Neural progenitor cell (in vitro differentiated cells): ENCODE results near the gene CD37. TPM values are rescaled to one million over a fixed set of nuclear protein-coding genes. Genes with fewer than 3 reads are reported as not detected.

ENCODE experiments used
- DNase-seq: peaks from one replicate; pipeline ENCODE4 v3.0.0-alpha.2; 2016; ENCODE audit warnings: low spot score
- H2AFZ ChIP-seq: fragments of 200-600 bp; sonication (generic); replicated peaks from 2 replicates; pipeline ENCODE4 v1.6.1; 2016; ENCODE audit warnings: antibody characterized with exemption
- H3F3A ChIP-seq: fragments of 200-600 bp; sonication (generic); 2 replicates; pipeline ENCODE4 v1.6.1; 2016; ENCODE audit warnings: antibody characterized with exemption, low read depth
- H3K27ac ChIP-seq: fragments of 200-600 bp; sonication (generic); 2 replicates; pipeline ENCODE4 v1.5.1; 2016; ENCODE audit warnings: mild to moderate bottlenecking
- H3K27me3 ChIP-seq: fragments of 200-600 bp; sonication (generic); 2 replicates; pipeline ENCODE4 v1.6.1; 2016; ENCODE audit warnings: mild to moderate bottlenecking, moderate library complexity
- H3K36me3 ChIP-seq: fragments of 200-600 bp; sonication (generic); 2 replicates; pipeline ENCODE4 v1.5.1; 2016
- H3K4me1 ChIP-seq: fragments of 200-600 bp; sonication (generic); 2 replicates; pipeline ENCODE4 v1.6.1; 2016; ENCODE audit warnings: mixed run types
- H3K4me2 ChIP-seq: fragments of 200-600 bp; sonication (generic); 2 replicates; pipeline ENCODE4 v1.6.1; 2016
- H3K4me3 ChIP-seq: fragments of 200-600 bp; sonication (generic); 2 replicates; pipeline ENCODE4 v1.5.1; 2016
- H3K79me2 ChIP-seq: fragments of 200-600 bp; sonication (generic); 2 replicates; pipeline ENCODE4 v1.6.1; 2016; ENCODE audit warnings: low read depth
- H3K9ac ChIP-seq: fragments of 200-600 bp; sonication (generic); 2 replicates; pipeline ENCODE4 v1.6.1; 2016
- H3K9me3 ChIP-seq: fragments of 200-600 bp; sonication (generic); 2 replicates; pipeline ENCODE4 v1.5.1; 2016; ENCODE audit warnings: low read depth
- H4K20me1 ChIP-seq: fragments of 200-600 bp; sonication (generic); 2 replicates; pipeline ENCODE4 v1.6.1; 2016; ENCODE audit warnings: low read depth
- H3K27ac Mint-ChIP-seq: 3 replicates; pipeline ENCODE4 v1.8.0; 2021; ENCODE audit warnings: mixed read lengths
- H3K27me3 Mint-ChIP-seq: 2 replicates; pipeline ENCODE4 v1.8.0; 2022; ENCODE audit warnings: low read depth, mild to moderate bottlenecking, inconsistent platforms, moderate library complexity, mixed read lengths; ENCODE audit not compliant: insufficient read depth
- H3K36me3 Mint-ChIP-seq: 3 replicates; pipeline ENCODE4 v1.8.0; 2021; ENCODE audit warnings: mixed read lengths
- H3K4me1 Mint-ChIP-seq: 3 replicates; pipeline ENCODE4 v1.8.0; 2021; ENCODE audit warnings: mixed read lengths
- H3K4me3 Mint-ChIP-seq: 3 replicates; pipeline ENCODE4 v1.8.0; 2021; ENCODE audit warnings: mild to moderate bottlenecking, moderate library complexity, mixed read lengths
- H3K9me3 Mint-ChIP-seq: 3 replicates; pipeline ENCODE4 v1.8.0; 2020; ENCODE audit warnings: mixed read lengths
- EZH2 ChIP-seq: fragments of 200-600 bp; sonication (generic); IDR thresholded peaks from 2 replicates; pipeline ENCODE4 v1.6.1; 2017; ENCODE audit warnings: antibody characterized with exemption, mild to moderate bottlenecking, moderate library complexity
- EZH2phosphoT487 ChIP-seq: fragments of 200-600 bp; sonication (generic); IDR thresholded peaks from 2 replicates; pipeline ENCODE4 v1.6.1; 2017; ENCODE audit warnings: antibody characterized with exemption
- total RNA-seq: library from RNA; depleted of rRNA; stranded (reverse); fragments of >200 nt; gene quantifications from 2 replicates; pipeline ENCODE4 v1.2.3, GENCODE V29; 2015; ENCODE audit warnings: low replicate concordance
- TF ChIP-seq, protein P1 (sequence below): fragments of 200-600 bp; sonication (generic); IDR thresholded peaks from 2 replicates; pipeline ENCODE4 v1.5.1; 2017; ENCODE audit warnings: antibody characterized with exemption, mild to moderate bottlenecking

Gene CD37
- total RNA-seq, 1 donor from 2014 or later = not detected

DNA sequence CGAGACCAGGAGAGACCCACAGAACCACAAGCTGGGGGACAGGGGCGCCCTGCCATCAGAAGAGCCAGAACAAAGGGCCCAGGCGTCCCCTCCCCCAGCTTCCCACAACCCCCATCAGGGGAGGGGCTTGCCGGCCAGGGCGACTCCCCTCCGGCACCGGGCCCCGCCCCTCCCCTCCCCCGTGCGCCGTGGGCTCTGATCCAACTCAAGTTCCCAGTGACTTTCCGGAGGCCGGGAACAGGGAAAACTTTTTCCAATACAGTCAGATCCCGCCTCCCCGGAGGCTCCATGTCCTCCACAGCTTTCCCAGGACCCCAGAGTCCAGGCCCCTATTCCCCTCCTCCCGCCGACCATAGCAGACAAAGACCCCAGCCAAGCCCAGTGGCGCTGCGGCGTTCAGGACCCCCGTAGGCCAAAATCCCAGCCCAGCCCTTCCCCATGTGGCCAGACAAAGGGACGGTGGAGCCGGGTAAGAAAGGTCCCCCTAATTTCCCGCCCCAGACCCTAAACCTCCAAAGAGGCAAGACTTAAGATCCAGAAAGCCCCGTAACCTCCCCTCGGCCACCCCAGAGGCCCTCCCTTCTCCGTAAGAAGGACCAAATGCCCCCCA lies 26.3 kb downstream of the CD37 start:
- Mint-ChIP-seq H3K27ac (peak overlapping the region; percentile 99), H3K27me3 (peaks cover 10% of the 10 kb centered on the region), H3K4me1 (peaks cover 26% of the 10 kb centered on the region), H3K9me3 (no peaks in the 10 kb centered on the region), H3K36me3 (peaks cover 21% of the 10 kb centered on the region), H3K4me3 (no peak overlapping the region)
- Histone ChIP-seq H2AFZ (no peak overlapping the region), H3K9me3 (no peaks in the 10 kb centered on the region), H3K27me3 (no peaks in the 10 kb centered on the region), H3K27ac (peak overlapping the region; percentile 94), H3K4me3 (peak overlapping the region; percentile 76), H3K36me3 (peaks cover 6% of the 10 kb centered on the region), H3K9ac (peak overlapping the region; percentile 90), H3K4me2 (peak overlapping the region; percentile 95), H4K20me1 (peaks cover 11% of the 10 kb centered on the region), H3F3A (peaks cover 27% of the 10 kb centered on the region), H3K79me2 (peaks cover 66% of the 10 kb centered on the region), H3K4me1 (peaks cover 16% of the 10 kb centered on the region)
- DNase-seq = peak; percentile 90
- TF ChIP-seq, protein P1, sequence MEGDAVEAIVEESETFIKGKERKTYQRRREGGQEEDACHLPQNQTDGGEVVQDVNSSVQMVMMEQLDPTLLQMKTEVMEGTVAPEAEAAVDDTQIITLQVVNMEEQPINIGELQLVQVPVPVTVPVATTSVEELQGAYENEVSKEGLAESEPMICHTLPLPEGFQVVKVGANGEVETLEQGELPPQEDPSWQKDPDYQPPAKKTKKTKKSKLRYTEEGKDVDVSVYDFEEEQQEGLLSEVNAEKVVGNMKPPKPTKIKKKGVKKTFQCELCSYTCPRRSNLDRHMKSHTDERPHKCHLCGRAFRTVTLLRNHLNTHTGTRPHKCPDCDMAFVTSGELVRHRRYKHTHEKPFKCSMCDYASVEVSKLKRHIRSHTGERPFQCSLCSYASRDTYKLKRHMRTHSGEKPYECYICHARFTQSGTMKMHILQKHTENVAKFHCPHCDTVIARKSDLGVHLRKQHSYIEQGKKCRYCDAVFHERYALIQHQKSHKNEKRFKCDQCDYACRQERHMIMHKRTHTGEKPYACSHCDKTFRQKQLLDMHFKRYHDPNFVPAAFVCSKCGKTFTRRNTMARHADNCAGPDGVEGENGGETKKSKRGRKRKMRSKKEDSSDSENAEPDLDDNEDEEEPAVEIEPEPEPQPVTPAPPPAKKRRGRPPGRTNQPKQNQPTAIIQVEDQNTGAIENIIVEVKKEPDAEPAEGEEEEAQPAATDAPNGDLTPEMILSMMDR = no peak
- TF ChIP-seq EZH2phosphoT487 = no peak
- no peak for TF ChIP-seq EZH2

DNA sequence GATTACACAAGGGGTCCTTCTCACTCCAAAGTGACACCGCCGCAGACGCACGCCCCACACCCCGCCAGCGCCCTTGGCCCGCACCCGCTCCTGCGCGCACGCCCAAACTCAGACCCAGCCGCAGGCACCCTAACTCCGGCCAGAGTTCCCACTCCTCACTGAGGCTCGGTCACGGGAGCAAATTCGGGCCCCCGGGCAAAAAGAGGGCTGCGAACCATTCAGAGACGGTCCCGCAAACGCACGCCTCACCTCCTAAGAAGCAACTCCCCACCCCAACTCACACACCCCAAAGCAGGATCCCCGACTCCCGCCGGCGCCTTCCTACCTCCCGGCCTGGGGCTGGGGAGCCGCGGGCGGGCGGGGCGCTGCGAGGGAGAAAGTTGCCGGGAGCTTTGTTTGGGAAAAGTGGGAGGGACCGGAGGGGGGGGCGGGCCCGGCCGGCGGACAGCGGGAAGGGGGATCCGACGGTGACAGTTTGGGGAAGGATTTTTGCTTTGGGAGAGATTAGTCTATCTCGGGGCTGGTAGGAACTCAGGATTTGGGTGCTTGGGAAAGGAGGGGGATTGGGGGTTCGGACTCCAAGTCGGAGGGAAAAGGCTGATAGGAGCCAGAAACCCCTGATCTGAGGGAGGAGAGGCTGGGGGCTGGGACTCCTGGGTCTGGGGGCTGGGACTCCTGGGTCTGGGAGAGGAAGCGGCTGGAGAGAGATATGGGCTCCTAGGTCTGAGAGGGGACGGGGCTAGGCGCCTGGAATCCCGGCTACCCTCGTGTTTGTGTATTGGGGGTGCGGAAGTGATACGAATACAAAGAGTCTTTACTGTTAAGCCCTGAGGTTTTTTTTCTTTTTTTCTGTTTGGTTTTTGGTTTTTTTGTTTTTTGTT lies 27.1 kb downstream of the CD37 start, which contains the start of gene TEAD2:
Gene TEAD2 (minus strand): TSS at position 369 of the 881 bp plus-strand sequence. CDS start 2,341 bp downstream, outside the sequence.
- peaks cover 59% of the 10 kb centered on the region for H3K79me2 ChIP-seq
- Mint-ChIP-seq H3K36me3 (peaks cover 14% of the 10 kb centered on the region), H3K27me3 (peaks cover 10% of the 10 kb centered on the region), H3K9me3 (no peaks in the 10 kb centered on the region), H3K4me1 (peaks cover 19% of the 10 kb centered on the region), H3K27ac (peak within 1 kb of the TSS; percentile 99), H3K4me3 (no peak within 1 kb of the TSS)
- peak within 1 kb of the TSS; percentile 90 for H3K9ac ChIP-seq
- peaks cover 6% of the 10 kb centered on the region for H3K36me3 ChIP-seq
- TF ChIP-seq EZH2phosphoT487 = no peak
- no peak for TF ChIP-seq EZH2
- TF ChIP-seq, protein P1 = no peak
- peaks cover 27% of the 10 kb centered on the region for H3F3A ChIP-seq
- H3K9me3 ChIP-seq = no peaks in the 10 kb centered on the region
- no peaks in the 10 kb centered on the region for H3K27me3 ChIP-seq
- H3K4me1 ChIP-seq = peaks cover 16% of the 10 kb centered on the region
- H4K20me1 ChIP-seq = peaks cover 6% of the 10 kb centered on the region
- DNase-seq = peak; percentile 90
- peak within 1 kb of the TSS; percentile 94 for H3K27ac ChIP-seq
- peak within 1 kb of the TSS; percentile 76 for H3K4me3 ChIP-seq
- H3K4me2 ChIP-seq = peak within 1 kb of the TSS; percentile 95
- H2AFZ ChIP-seq = no peak within 1 kb of the TSS

DNA sequence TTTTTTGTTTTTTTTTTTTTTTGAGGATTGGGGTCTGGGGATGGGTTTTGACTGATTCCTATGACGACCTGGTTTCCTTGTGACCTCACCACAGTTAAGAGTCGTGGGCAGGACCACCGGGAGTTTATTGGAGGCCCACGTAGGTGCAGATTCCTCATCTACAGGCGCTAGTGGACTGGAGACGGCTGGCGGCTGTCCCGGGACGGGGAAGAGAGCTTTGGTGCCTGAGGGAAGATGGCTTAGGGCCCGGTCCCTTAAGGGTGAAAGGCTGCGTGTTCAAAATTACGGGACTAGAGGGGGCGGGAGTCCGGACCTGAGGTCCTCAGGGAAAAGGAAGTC lies 27.7 kb downstream of the CD37 start:
- H3K9me3 ChIP-seq = no peaks in the 10 kb centered on the region
- TF ChIP-seq, protein P1 = no peak
- TF ChIP-seq EZH2phosphoT487 (no peak), EZH2 (no peak)

More for the DNA sequence above, 27.7 kb downstream of the CD37 start:
- Histone ChIP-seq H3K4me1 (peaks cover 16% of the 10 kb centered on the region), H3K9ac (peak overlapping the region; percentile 90), H3K4me2 (peak overlapping the region; percentile 95), H2AFZ (no peak overlapping the region), H3K4me3 (peak overlapping the region; percentile 76), H3K27ac (no peak overlapping the region), H3K27me3 (no peaks in the 10 kb centered on the region), H4K20me1 (peaks cover under 1% of the 10 kb centered on the region), H3K79me2 (peaks cover 53% of the 10 kb centered on the region), H3F3A (peaks cover 27% of the 10 kb centered on the region), H3K36me3 (peaks cover 6% of the 10 kb centered on the region)
- peaks cover 10% of the 10 kb centered on the region for H3K27me3 Mint-ChIP-seq
- no peak for DNase-seq
- H3K9me3 Mint-ChIP-seq = no peaks in the 10 kb centered on the region
- H3K36me3 Mint-ChIP-seq = peaks cover 11% of the 10 kb centered on the region
- H3K4me1 Mint-ChIP-seq = peaks cover 16% of the 10 kb centered on the region
- no peak overlapping the region for H3K27ac Mint-ChIP-seq
- no peak overlapping the region for H3K4me3 Mint-ChIP-seq
